H9 (cell line): ENCODE data around the gene PPP1CA. TPM values are rescaled to one million over a fixed set of nuclear protein-coding genes. Genes with fewer than 3 reads are reported as not detected.

Experiments
- DNase-seq: peaks from one replicate; pipeline ENCODE4 v3.0.0-alpha.2; 2017
- H2AFZ ChIP-seq: one replicate; pipeline ENCODE4 v1.6.1; 2013; ENCODE audit warnings: mild to moderate bottlenecking, low read length, control low read depth, moderate library complexity
- H2AK5ac ChIP-seq: 2 replicates; pipeline ENCODE4 v1.6.1; 2013; ENCODE audit warnings: low read length, control low read depth, mixed read lengths; ENCODE audit not compliant: insufficient read length
- H2BK120ac ChIP-seq: one replicate; pipeline ENCODE4 v1.6.1; 2013; ENCODE audit warnings: low read depth, mild to moderate bottlenecking, low read length, control low read depth, inconsistent platforms; ENCODE audit not compliant: poor library complexity, severe bottlenecking
- H2BK12ac ChIP-seq: 2 replicates; pipeline ENCODE4 v1.6.1; 2013; ENCODE audit warnings: low read length, control low read depth, mixed read lengths, low read depth; ENCODE audit not compliant: insufficient read length
- H2BK15ac ChIP-seq: 2 replicates; pipeline ENCODE4 v1.6.1; 2013; ENCODE audit warnings: low read depth, low read length, control low read depth
- H2BK20ac ChIP-seq: one replicate; pipeline ENCODE4 v1.6.1; 2013; ENCODE audit warnings: low read depth, mild to moderate bottlenecking, low read length, control low read depth, inconsistent platforms; ENCODE audit not compliant: poor library complexity, severe bottlenecking
- H2BK5ac ChIP-seq: 2 replicates; pipeline ENCODE4 v1.6.1; 2013; ENCODE audit warnings: low read length, control low read depth, mixed read lengths; ENCODE audit not compliant: insufficient read length
- H3K14ac ChIP-seq: 2 replicates; pipeline ENCODE4 v1.6.1; 2013; ENCODE audit warnings: low read length, control low read depth; ENCODE audit not compliant: insufficient read depth
- H3K18ac ChIP-seq: 2 replicates; pipeline ENCODE4 v1.6.1; 2013; ENCODE audit warnings: low read depth, mild to moderate bottlenecking, mixed read lengths, low read length, control low read depth; ENCODE audit not compliant: insufficient read length
- H3K23ac ChIP-seq: 2 replicates; pipeline ENCODE4 v1.6.1; 2013; ENCODE audit warnings: low read length, control low read depth, mixed read lengths, low read depth; ENCODE audit not compliant: insufficient read length
- H3K23me2 ChIP-seq: 2 replicates; pipeline ENCODE4 v1.6.1; 2013; ENCODE audit warnings: low read depth, mild to moderate bottlenecking, mixed read lengths, low read length, control low read depth; ENCODE audit not compliant: insufficient read length, poor library complexity, severe bottlenecking
- H3K27ac ChIP-seq: 2 replicates; pipeline ENCODE4 v1.5.1; 2013; ENCODE audit warnings: low read length, control low read depth, mixed read lengths, low read depth; ENCODE audit not compliant: insufficient read length
- H3K27me3 ChIP-seq: 2 replicates; pipeline ENCODE4 v1.6.1; 2013; ENCODE audit warnings: low read length, control low read depth, inconsistent platforms; ENCODE audit not compliant: insufficient read depth
- H3K4ac ChIP-seq: 2 replicates; pipeline ENCODE4 v1.6.1; 2013; ENCODE audit warnings: low read depth, mild to moderate bottlenecking, control low read depth, inconsistent platforms, low read length, moderate library complexity
- H3K4me1 ChIP-seq: 2 replicates; pipeline ENCODE4 v1.6.1; 2013; ENCODE audit warnings: low read length, control low read depth, inconsistent platforms; ENCODE audit not compliant: insufficient read depth
- H3K4me2 ChIP-seq: 2 replicates; pipeline ENCODE4 v1.6.1; 2013; ENCODE audit warnings: low read length, control low read depth, mixed read lengths; ENCODE audit not compliant: insufficient read length, insufficient read depth
- H3K56ac ChIP-seq: 2 replicates; pipeline ENCODE4 v1.6.1; 2013; ENCODE audit warnings: low read depth, mild to moderate bottlenecking, mixed read lengths, low read length, control low read depth; ENCODE audit not compliant: insufficient read length
- H3K79me1 ChIP-seq: 2 replicates; pipeline ENCODE4 v1.6.1; 2013; ENCODE audit warnings: low read depth, mild to moderate bottlenecking, moderate library complexity, low read length, control low read depth, inconsistent platforms; ENCODE audit not compliant: insufficient read depth, poor library complexity, severe bottlenecking
- H3K79me2 ChIP-seq: 2 replicates; pipeline ENCODE4 v1.6.1; 2013; ENCODE audit warnings: low read length, control low read depth, inconsistent platforms; ENCODE audit not compliant: insufficient read depth
- H3K9ac ChIP-seq: 2 replicates; pipeline ENCODE4 v1.6.1; 2013; ENCODE audit warnings: low read length, control low read depth, mixed read lengths; ENCODE audit not compliant: insufficient read length; ENCODE audit errors: extremely low read depth
- H3K9me3 ChIP-seq: one replicate; pipeline ENCODE4 v1.6.1; 2013; ENCODE audit warnings: low read depth, low read length, inconsistent platforms; ENCODE audit not compliant: control insufficient read depth
- H3T11ph ChIP-seq: one replicate; pipeline ENCODE4 v1.6.1; 2013; ENCODE audit warnings: mild to moderate bottlenecking, low read length, control low read depth, inconsistent platforms
- H4K20me1 ChIP-seq: one replicate; pipeline ENCODE4 v1.6.1; 2013; ENCODE audit not compliant: control insufficient read depth, insufficient read length, insufficient read depth
- H4K5ac ChIP-seq: 2 replicates; pipeline ENCODE4 v1.6.1; 2013; ENCODE audit warnings: low read depth, mild to moderate bottlenecking, mixed read lengths, low read length, control low read depth; ENCODE audit not compliant: insufficient read length
- H4K8ac ChIP-seq: replicated peaks from 2 replicates; pipeline ENCODE4 v1.6.1; 2013; ENCODE audit warnings: low read length, control low read depth, mixed read lengths, low read depth; ENCODE audit not compliant: insufficient read length
- H4K91ac ChIP-seq: 2 replicates; pipeline ENCODE4 v1.6.1; 2013; ENCODE audit warnings: low read depth, mild to moderate bottlenecking, moderate library complexity, mixed read lengths, low read length, control low read depth; ENCODE audit not compliant: insufficient read length
- H3K27ac Mint-ChIP-seq, 3 experiments: 2 replicates in 2 of 3; 3 replicates in 1 of 3; pipeline ENCODE4 v1.8.0; 2020 to 2021; ENCODE audit warnings: mixed read lengths in 3 of 3, mild to moderate bottlenecking in 1 of 3, moderate library complexity in 1 of 3
- H3K27me3 Mint-ChIP-seq: 2 replicates; pipeline ENCODE4 v1.8.0; 2021; ENCODE audit warnings: low read depth, mild to moderate bottlenecking, moderate library complexity, mixed read lengths
- H3K36me3 Mint-ChIP-seq, 3 experiments: 2 replicates in 2 of 3; 3 replicates in 1 of 3; pipeline ENCODE4 v1.8.0; 2020 to 2021; ENCODE audit warnings: low read depth in 3 of 3, mixed read lengths in 3 of 3; ENCODE audit not compliant: insufficient read depth in 1 of 3
- H3K4me1 Mint-ChIP-seq, 2 experiments: 2 replicates each; pipeline ENCODE4 v1.8.0; 2020; ENCODE audit warnings: mixed read lengths in 2 of 2
- H3K4me3 Mint-ChIP-seq, 2 experiments: 2 replicates in 1 of 2; 3 replicates in 1 of 2; pipeline ENCODE4 v1.8.0; 2020 to 2021; ENCODE audit warnings: mild to moderate bottlenecking in 2 of 2, mixed read lengths in 2 of 2, moderate library complexity in 1 of 2
- H3K9me3 Mint-ChIP-seq, 2 experiments: 2 replicates in 1 of 2; 3 replicates in 1 of 2; pipeline ENCODE4 v1.8.0; 2020; ENCODE audit warnings: mild to moderate bottlenecking in 2 of 2, mixed read lengths in 2 of 2, moderate library complexity in 1 of 2
- WGBS: extraction: QIAGEN DNeasy Blood & Tissue Kit; methylation state at CpG from one replicate; pipeline ENCODE4 v1.1.7; 2013; ENCODE audit warnings: missing lambda C conversion rate, low lambda C conversion rate, mixed read lengths; ENCODE audit not compliant: insufficient read length; ENCODE audit errors: extremely low coverage; 5-methylcytosine and 5-hydroxymethylcytosine counted together
- total RNA-seq: library from RNA; stranded (reverse); gene quantifications from 2 replicates; pipeline ENCODE4 v1.2.1, GENCODE V29; 2021
- TF ChIP-seq, protein P1 (sequence below): fragments of 200-600 bp; sonication (generic); conservative IDR thresholded peaks from 3 replicates; pipeline ENCODE4 v1.8.0; 2021; ENCODE audit warnings: antibody characterized with exemption, mild to moderate bottlenecking

The PPP1CA gene
- total RNA-seq, 1 experiment from 2014 or later: 205 TPM

DNA sequence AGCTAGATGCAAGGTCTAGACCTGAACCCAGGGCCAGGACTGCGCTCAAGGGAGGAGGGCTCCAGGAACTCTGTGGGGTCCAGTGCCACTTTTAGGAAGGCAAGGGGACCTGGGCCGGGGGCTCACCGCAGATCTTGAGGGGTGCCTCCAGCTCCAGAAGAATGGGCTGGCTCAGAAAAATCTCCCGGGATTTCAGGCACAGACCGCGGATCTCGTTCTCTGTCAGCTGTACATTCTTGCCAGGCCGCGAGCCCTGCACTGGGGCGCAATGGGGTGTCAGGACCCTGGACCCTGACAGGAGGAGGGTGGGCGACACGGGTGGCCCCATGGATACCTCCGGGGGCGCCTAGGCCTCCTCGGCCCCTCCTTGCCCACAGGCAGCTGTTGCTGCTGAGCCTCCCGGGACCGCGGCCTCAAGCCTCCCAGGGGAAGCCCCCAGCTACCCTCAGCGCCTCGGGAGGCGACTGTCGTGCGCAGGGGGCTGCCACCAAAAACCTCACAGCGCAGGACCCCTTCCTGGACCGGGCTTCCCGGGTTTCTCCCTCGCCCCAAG lies 640 bp downstream of the PPP1CA start:
- TF ChIP-seq, protein P1, sequence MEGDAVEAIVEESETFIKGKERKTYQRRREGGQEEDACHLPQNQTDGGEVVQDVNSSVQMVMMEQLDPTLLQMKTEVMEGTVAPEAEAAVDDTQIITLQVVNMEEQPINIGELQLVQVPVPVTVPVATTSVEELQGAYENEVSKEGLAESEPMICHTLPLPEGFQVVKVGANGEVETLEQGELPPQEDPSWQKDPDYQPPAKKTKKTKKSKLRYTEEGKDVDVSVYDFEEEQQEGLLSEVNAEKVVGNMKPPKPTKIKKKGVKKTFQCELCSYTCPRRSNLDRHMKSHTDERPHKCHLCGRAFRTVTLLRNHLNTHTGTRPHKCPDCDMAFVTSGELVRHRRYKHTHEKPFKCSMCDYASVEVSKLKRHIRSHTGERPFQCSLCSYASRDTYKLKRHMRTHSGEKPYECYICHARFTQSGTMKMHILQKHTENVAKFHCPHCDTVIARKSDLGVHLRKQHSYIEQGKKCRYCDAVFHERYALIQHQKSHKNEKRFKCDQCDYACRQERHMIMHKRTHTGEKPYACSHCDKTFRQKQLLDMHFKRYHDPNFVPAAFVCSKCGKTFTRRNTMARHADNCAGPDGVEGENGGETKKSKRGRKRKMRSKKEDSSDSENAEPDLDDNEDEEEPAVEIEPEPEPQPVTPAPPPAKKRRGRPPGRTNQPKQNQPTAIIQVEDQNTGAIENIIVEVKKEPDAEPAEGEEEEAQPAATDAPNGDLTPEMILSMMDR: no peak
- Histone ChIP-seq H3K79me2 (peaks cover 4% of the 10 kb centered on the region; the same call in 1 of the 2 replicates), H3K79me1 (peaks cover 3% of the 10 kb centered on the region), H4K8ac (no peak overlapping the region), H4K91ac (no peak overlapping the region), H3K4me2 (peak overlapping the region; percentile 83), H2BK15ac (no peak overlapping the region; the same call in 1 of the 2 replicates), H3K56ac (no peak overlapping the region), H2BK20ac (no peak overlapping the region), H2BK12ac (no peak overlapping the region), H3K9me3 (no peaks in the 10 kb centered on the region), H3K14ac (peak overlapping the region; percentile 77; the same call in 1 of the 2 replicates), H3K9ac (peak overlapping the region; percentile 34), H3K23ac (no peak overlapping the region), H2AFZ (no peak overlapping the region), H3K27ac (no peak overlapping the region), H3T11ph (no peak overlapping the region), H2BK120ac (no peak overlapping the region), H4K5ac (no peak overlapping the region), H3K27me3 (no peaks in the 10 kb centered on the region), H3K4me1 (peaks cover 2% of the 10 kb centered on the region; the same call in 1 of the 2 replicates), H2BK5ac (no peak overlapping the region), H3K23me2 (peaks cover 5% of the 10 kb centered on the region), H3K4ac (no peak overlapping the region), H4K20me1 (no peaks in the 10 kb centered on the region), H2AK5ac (no peak overlapping the region), H3K18ac (no peak overlapping the region)
- Mint-ChIP-seq H3K27ac (no peak overlapping the region), H3K4me1 (peaks cover 16 to 18% of the 10 kb centered on the region in 2 experiments), H3K27me3 (peaks cover 3% of the 10 kb centered on the region), H3K4me3 (peak overlapping the region; percentile 69 to 82), H3K36me3 (peaks cover 14 to 39% (median 39%) of the 10 kb centered on the region in 3 experiments), H3K9me3 (no peaks in the 10 kb centered on the region)
- no peak for DNase-seq
- no CpG with 5 or more reads among the region's 27 CpGs for WGBS
